HCT116 (cell line): ENCODE data around the gene ANO10. TPM values are rescaled to one million over a fixed set of nuclear protein-coding genes. Genes with fewer than 3 reads are reported as not detected.

Experiments
- ATAC-seq: fragments of 200-7000 bp; cut with Tn5 transposase; 2 replicates; pipeline ENCODE4 v1.9.1; 2020; ENCODE audit warnings: mild to moderate bottlenecking, moderate library complexity
- BruUV-seq: library from RNA; stranded (reverse); fragments of 400-500 nt; replicated peaks from 2 replicates; lab custom pipeline; 2021; lab: Mats Ljungman, UMichigan
- CTCF ChIA-PET: fragments of 300-600 bp; sonication (Branson Sonifier 250); formaldehyde crosslinking; loops from one replicate; lab custom pipeline; 2021; ENCODE audit warnings: antibody characterized with exemption; lab: Charles Lee
- POLR2A ChIA-PET: fragments of 300-600, 350-600 bp; sonication (Branson Sonifier 250); formaldehyde crosslinking; loops from one replicate; lab custom pipeline; 2021; ENCODE audit warnings: antibody characterized with exemption; lab: Charles Lee
- RAD21 ChIA-PET, 2 experiments: fragments of 300-600 bp; sonication (Branson Sonifier 250); formaldehyde crosslinking; loops; one replicate each; lab custom pipeline; 2023; ENCODE audit warnings: low total read pairs in 2 of 2; ENCODE audit not compliant: uncharacterized antibody in 2 of 2, unreplicated experiment in 2 of 2, low non-redundant PET in 1 of 2; lab: Charles Lee
- DNase-seq: peaks from one replicate; pipeline ENCODE4 v3.0.0-alpha.2; 2010; ENCODE audit warnings: low read depth, low spot score
- H2AFZ ChIP-seq: fragments of 200-600 bp; shearing (Covaris generic), sonication (generic); 2 replicates; pipeline ENCODE4 v1.6.1; 2017; ENCODE audit warnings: low read depth, mixed run types, mixed read lengths, antibody characterized with exemption, low read length; ENCODE audit not compliant: poor library complexity, severe bottlenecking
- H3K27ac ChIP-seq: 2 replicates; pipeline ENCODE4 v1.5.1; 2012; ENCODE audit warnings: low read depth, low read length
- H3K27me3 ChIP-seq: fragments of 200-600 bp; sonication (generic); 2 replicates; pipeline ENCODE4 v1.6.1; 2016; ENCODE audit warnings: mixed run types, low read length, mixed read lengths; ENCODE audit not compliant: insufficient read depth
- H3K36me3 ChIP-seq, 2 experiments: fragments of 200-500 bp in 1 of 2; fragments of 200-600 bp in 1 of 2; sonication (Bioruptor generic) in 1 of 2; sonication (generic) in 1 of 2; 2 replicates each; pipeline versions ENCODE4 v1.5.1 to v1.6.1; 2014 to 2016; ENCODE audit warnings: low read length in 2 of 2, inconsistent platforms in 1 of 2, mixed read lengths in 1 of 2, mixed run types in 1 of 2; ENCODE audit not compliant: insufficient read depth in 2 of 2, control insufficient read depth in 1 of 2
- H3K4me1 ChIP-seq, 2 experiments: fragments of 200-600 bp in 1 of 2; sonication (generic) in 1 of 2; 2 replicates each; pipeline versions ENCODE4 v1.5.1 to v1.6.1; 2012 to 2017; ENCODE audit warnings: low read length in 2 of 2, inconsistent platforms in 1 of 2, mild to moderate bottlenecking in 1 of 2, mixed read lengths in 1 of 2, mixed run types in 1 of 2, moderate library complexity in 1 of 2; ENCODE audit not compliant: insufficient read depth in 2 of 2, control insufficient read depth in 1 of 2
- H3K4me2 ChIP-seq: fragments of 200-600 bp; sonication (generic); 2 replicates; pipeline ENCODE4 v1.6.1; 2017; ENCODE audit warnings: mixed run types, low read length, mixed read lengths
- H3K4me3 ChIP-seq, 2 experiments: fragments of 200-600 bp in 1 of 2; sonication (generic) in 1 of 2; replicated peaks in 1 of 2; 2 replicates each; pipeline ENCODE4 v1.5.1; 2011 to 2016; ENCODE audit warnings: low read length in 2 of 2, control low read depth in 1 of 2, low read depth in 1 of 2, mild to moderate bottlenecking in 1 of 2, mixed read lengths in 1 of 2, mixed run types in 1 of 2
- H3K79me2 ChIP-seq: fragments of 200-600 bp; sonication (generic); 2 replicates; pipeline ENCODE4 v1.6.1; 2017; ENCODE audit warnings: mild to moderate bottlenecking, mixed run types, low read length, moderate library complexity, mixed read lengths; ENCODE audit not compliant: insufficient read depth
- H3K9ac ChIP-seq: fragments of 200-600 bp; sonication (generic); 2 replicates; pipeline ENCODE4 v1.6.1; 2016; ENCODE audit warnings: low read length, mixed read lengths
- H3K9me2 ChIP-seq: fragments of 200-600 bp; sonication (generic), shearing (Covaris generic); 2 replicates; pipeline ENCODE4 v1.6.1; 2017; ENCODE audit warnings: mixed run types, mild to moderate bottlenecking, moderate library complexity; ENCODE audit not compliant: insufficient read depth
- H3K9me3 ChIP-seq, 2 experiments: fragments of 200-500 bp in 1 of 2; fragments of 200-600 bp in 1 of 2; sonication (Bioruptor generic) in 1 of 2; sonication (generic) in 1 of 2; 2 replicates each; pipeline ENCODE4 v1.6.1; 2014 to 2017; ENCODE audit warnings: low read length in 2 of 2, mixed read lengths in 2 of 2, inconsistent platforms in 1 of 2, low read depth in 1 of 2, mild to moderate bottlenecking in 1 of 2, mixed run types in 1 of 2, moderate library complexity in 1 of 2; ENCODE audit not compliant: control insufficient read depth in 1 of 2, insufficient read depth in 1 of 2
- H4K20me1 ChIP-seq: fragments of 200-600 bp; sonication (generic), shearing (Covaris generic); 2 replicates; pipeline ENCODE4 v1.6.1; 2017; ENCODE audit warnings: mixed run types, mild to moderate bottlenecking, moderate library complexity; ENCODE audit not compliant: insufficient read depth
- CBX3 ChIP-seq: IDR thresholded peaks from 2 replicates; pipeline ENCODE4 v1.6.1; 2012; ENCODE audit warnings: low read depth
- CEBPB ChIP-seq: IDR thresholded peaks from 2 replicates; pipeline ENCODE4 v1.6.1; 2012; ENCODE audit warnings: low read depth
- CTCF ChIP-seq, 3 experiments: fragments of 200-600 bp in 1 of 3; sonication (generic) in 1 of 3; IDR thresholded peaks in 2 of 3; conservative IDR thresholded peaks in 1 of 3; 2 replicates each; pipeline ENCODE4 v1.5.1; 2012 to 2017; ENCODE audit warnings: low read depth in 2 of 3, low read length in 2 of 3, antibody characterized with exemption in 1 of 3, borderline replicate concordance in 1 of 3, control low read depth in 1 of 3, mild to moderate bottlenecking in 1 of 3, mixed read lengths in 1 of 3, mixed run types in 1 of 3, moderate library complexity in 1 of 3; ENCODE audit not compliant: insufficient read depth in 1 of 3
- EGR1 ChIP-seq: IDR thresholded peaks from 2 replicates; pipeline ENCODE4 v1.6.1; 2012; ENCODE audit warnings: low read depth
- ELF1 ChIP-seq: IDR thresholded peaks from 2 replicates; pipeline ENCODE4 v1.6.1; 2012; ENCODE audit warnings: low read depth, borderline replicate concordance
- JUND ChIP-seq: IDR thresholded peaks from 2 replicates; pipeline ENCODE4 v1.6.1; 2012
- RAD21 ChIP-seq: IDR thresholded peaks from 2 replicates; pipeline ENCODE4 v1.6.1; 2012; ENCODE audit warnings: low read depth, mild to moderate bottlenecking
- SP1 ChIP-seq: IDR thresholded peaks from 2 replicates; pipeline ENCODE4 v1.6.1; 2012; ENCODE audit warnings: low read depth
- YY1 ChIP-seq: IDR thresholded peaks from 2 replicates; pipeline ENCODE4 v1.6.1; 2011; ENCODE audit warnings: low read length, low read depth, moderate library complexity, mild to moderate bottlenecking; ENCODE audit not compliant: insufficient replicate concordance; ENCODE audit errors: extremely low read depth
- intact Hi-C: fragments of 100-400 bp; cut with micrococcal nuclease; formaldehyde crosslinking; loops from 2 replicates; pipeline ENCODE4 v1.10.0; 2022
- total RNA-seq: library from RNA; stranded (reverse); gene quantifications from one replicate; pipeline ENCODE4 v1.2.1, GENCODE V29; 2021; ENCODE audit not compliant: unreplicated experiment

ANO10 gene
- total RNA-seq, 1 experiment from 2014 or later = 13.3 TPM

DNA sequence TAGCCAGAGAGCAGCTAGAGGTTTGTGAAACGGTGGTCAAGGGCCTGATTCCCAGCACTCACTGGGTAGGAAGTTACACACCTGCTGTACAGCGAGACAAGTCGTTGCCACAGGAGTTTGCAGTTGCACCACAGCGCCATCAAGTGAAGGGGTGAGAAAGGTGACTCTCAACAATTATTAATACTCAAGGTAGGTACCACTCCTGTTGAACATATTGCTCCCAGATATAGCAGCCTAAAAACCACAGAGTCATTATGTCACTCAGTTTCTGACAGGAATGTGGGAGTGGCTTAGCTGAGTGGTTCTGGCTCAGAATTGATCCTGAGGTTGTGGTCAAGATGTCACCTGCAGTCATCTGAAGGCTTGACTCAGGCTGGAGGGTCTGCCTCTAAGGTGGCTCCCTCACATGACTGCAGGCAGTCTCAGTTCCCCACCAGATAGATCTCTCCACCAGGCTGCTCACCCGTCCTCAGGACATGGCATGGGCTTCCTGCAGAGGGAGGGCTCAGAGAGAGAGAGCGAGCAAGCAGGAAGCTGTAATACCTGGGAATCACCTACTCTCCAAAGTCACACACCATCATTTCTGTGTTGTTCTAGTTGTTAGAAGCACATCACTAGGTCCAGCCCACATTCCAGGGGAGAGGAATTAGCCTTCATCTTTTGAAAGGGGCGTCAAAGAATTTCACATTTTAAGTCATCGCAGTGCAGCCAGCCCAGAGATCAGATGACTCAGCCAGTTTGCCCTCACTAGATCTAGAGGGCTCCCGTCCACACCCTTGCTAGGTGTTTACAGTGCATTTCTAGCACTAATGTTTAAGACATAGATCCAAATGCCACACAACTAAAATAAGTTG, 17.0 kb upstream of the ANO10 start:
- ATAC-seq (peak; percentile 85), DNase-seq (peak; percentile 58)
- RAD21 ChIA-PET = interaction anchor here in 1 of 2 experiments (0.6 kb wide), 1 partner anchor 128 kb away, joined by 3 read pairs; no protein-coding TSS in a partner anchor
- TF ChIP-seq CTCF (IDR thresholded peaks at IDR 0.05 in 2 of 3, conservative IDR thresholded peaks at IDR 0.05 in 1 of 3; ENCODE audit: borderline replicate concordance in 1 of 3, insufficient read depth in 1 of 3, low read depth in 2 of 3, low read length in 2 of 3) = peak; percentile 53 to 72 (median 64); a peak in 5 of 6 replicates
- no peak for TF ChIP-seq CBX3
- TF ChIP-seq CEBPB = no peak
- TF ChIP-seq EGR1 = no peak
- TF ChIP-seq SP1 = no peak
- no peak for TF ChIP-seq YY1
- no peak for TF ChIP-seq JUND
- peak; percentile 80 for TF ChIP-seq RAD21
- no peak for TF ChIP-seq ELF1
- Histone ChIP-seq H3K4me3 (peak overlapping the region; percentile 2 to 36; a peak in 3 of 4 replicates), H3K4me2 (peak overlapping the region; percentile 77), H3K36me3 (no peaks in the 10 kb centered on the region), H3K9me2 (no peaks in the 10 kb centered on the region), H2AFZ (peak overlapping the region; percentile 92), H3K27me3 (no peaks in the 10 kb centered on the region), H3K9ac (peak overlapping the region; percentile 5; the same call in 1 of the 2 replicates), H3K4me1 (peaks cover 12 to 21% of the 10 kb centered on the region in 2 experiments), H3K9me3 (no peaks in the 10 kb centered on the region), H3K79me2 (no peaks in the 10 kb centered on the region), H3K27ac (peak overlapping the region; percentile 40), H4K20me1 (no peaks in the 10 kb centered on the region)
- intact Hi-C loops = loop anchor here (2.0 to 5.0 kb wide), 2 partner anchors 94 to 477 kb away; no protein-coding TSS in a partner anchor
- CTCF ChIA-PET = interaction anchor here (1.0 to 1.6 kb wide), 3 partner anchors 17 to 677 kb away, joined by 3 read pairs; partner anchors contain the start of gene ANO10
- BruUV-seq = no TSS peak
- POLR2A ChIA-PET = no interaction called here
